HepG2 (cell line): Measurements from ENCODE around the gene C9orf78. TPM values are rescaled to one million over a fixed set of nuclear protein-coding genes. Genes with fewer than 3 reads are reported as not detected.

Source experiments
- ATAC-seq: fragments of 200-7000 bp; cut with Tn5 transposase; 3 replicates; pipeline ENCODE4 v1.9.1; 2020; ENCODE audit warnings: mild to moderate bottlenecking, moderate library complexity
- BruUV-seq: library from RNA; stranded (reverse); fragments of 400-500 nt; replicated peaks from 2 replicates; lab custom pipeline; 2021; lab: Mats Ljungman, UMichigan
- CTCF ChIA-PET: fragments of 300-600 bp; formaldehyde crosslinking; extraction: SDS; loops from one replicate; lab custom pipeline; 2021; ENCODE audit warnings: low total read pairs, inconsistent platforms, low intra/inter-chr PET ratio; lab: Yijun Ruan, JAX
- POLR2A ChIA-PET: fragments of 350-600 bp; sonication (Branson Sonifier 250); formaldehyde crosslinking; loops from one replicate; lab custom pipeline; 2020; ENCODE audit warnings: antibody characterized with exemption, inconsistent platforms; lab: Yijun Ruan, JAX
- DNase-seq: peaks from one replicate; pipeline ENCODE4 v3.0.0-alpha.2; 2015; ENCODE audit warnings: low spot score
- FAIRE-seq: peaks from 3 replicates; lab custom pipeline; 2011; peaks lifted over from hg19 to GRCh38; lab: Jason Lieb, UNC
- H2AFZ ChIP-seq: one replicate; pipeline ENCODE4 v1.6.1; 2011; ENCODE audit warnings: low read length, inconsistent platforms
- H3K27ac ChIP-seq: fragments of 300-600 bp; 3 replicates; pipeline ENCODE4 v1.8.0; 2011; ENCODE audit warnings: mixed run types, mild to moderate bottlenecking, mixed read lengths, low read length, inconsistent platforms; ENCODE audit not compliant: insufficient read depth; ENCODE audit errors: extremely low read length
- H3K27me3 ChIP-seq, 2 experiments: fragments of 200-600 bp in 1 of 2; 2 replicates in 1 of 2; 3 replicates in 1 of 2; pipeline versions ENCODE4 v1.6.0 to v1.8.0; 2011; ENCODE audit warnings: low read length in 2 of 2, mild to moderate bottlenecking in 2 of 2, moderate library complexity in 2 of 2, inconsistent platforms in 1 of 2; ENCODE audit not compliant: insufficient read depth in 2 of 2, control insufficient read depth in 1 of 2
- H3K36me3 ChIP-seq, 2 experiments: fragments of 200-600 bp in 1 of 2; replicated peaks in 1 of 2; 2 replicates in 1 of 2; 3 replicates in 1 of 2; pipeline versions ENCODE4 v1.5.1 to v1.8.0; 2011; ENCODE audit warnings: low read length in 2 of 2, inconsistent platforms in 1 of 2; ENCODE audit not compliant: insufficient read depth in 2 of 2, control insufficient read depth in 1 of 2
- H3K4me1 ChIP-seq: 2 replicates; pipeline ENCODE4 v1.5.1; 2012; ENCODE audit warnings: low read length, inconsistent platforms; ENCODE audit not compliant: insufficient read depth
- H3K4me2 ChIP-seq: 2 replicates; pipeline ENCODE4 v1.6.0; 2011; ENCODE audit warnings: low read depth, low read length, inconsistent platforms
- H3K4me3 ChIP-seq, 3 experiments: fragments of 200-600 bp in 1 of 3; sonication (generic), shearing (Covaris generic) in 1 of 3; replicated peaks in 1 of 3; 2 replicates each; pipeline ENCODE4 v1.5.1; 2011 to 2016; ENCODE audit warnings: low read length in 3 of 3, inconsistent platforms in 2 of 3, low read depth in 2 of 3, mild to moderate bottlenecking in 2 of 3, control low read depth in 1 of 3, mixed read lengths in 1 of 3; ENCODE audit not compliant: insufficient read depth in 1 of 3
- H3K79me2 ChIP-seq: one replicate; pipeline ENCODE4 v1.6.1; 2011; ENCODE audit warnings: low read length, inconsistent platforms; ENCODE audit not compliant: insufficient read depth
- H3K9ac ChIP-seq: 2 replicates; pipeline ENCODE4 v1.6.0; 2011; ENCODE audit warnings: mild to moderate bottlenecking, low read depth, low read length, inconsistent platforms; ENCODE audit not compliant: insufficient read depth
- H3K9me3 ChIP-seq: 2 replicates; pipeline ENCODE4 v1.5.1; 2012; ENCODE audit warnings: mild to moderate bottlenecking, low read length
- H4K20me1 ChIP-seq: 2 replicates; pipeline ENCODE4 v1.6.0; 2011; ENCODE audit warnings: inconsistent platforms, mild to moderate bottlenecking, low read length, moderate library complexity; ENCODE audit not compliant: insufficient read depth
- CENPX ChIP-seq: sonication (generic); formaldehyde crosslinking; IDR thresholded peaks from 2 replicates; pipeline ENCODE4 v1.9.0; 2021; ENCODE audit warnings: mild to moderate bottlenecking, missing genetic modification reagents, moderate library complexity
- ERF ChIP-seq: IDR thresholded peaks from 2 replicates; pipeline ENCODE4 v1.6.1; 2018; ENCODE audit warnings: missing biosample characterization, missing genetic modification reagents
- HNRNPLL ChIP-seq: fragments of 200-400 bp; formaldehyde crosslinking; IDR thresholded peaks from 2 replicates; pipeline ENCODE4 v1.6.1; 2017; ENCODE audit warnings: mild to moderate bottlenecking, low read depth, low read length; ENCODE audit not compliant: poor library complexity, severe bottlenecking
- KLF16 ChIP-seq, 2 experiments: sonication (generic) in 1 of 2; formaldehyde crosslinking in 1 of 2; IDR thresholded peaks; 2 replicates each; pipeline versions ENCODE4 v1.6.1 to v1.8.0; 2016 to 2023; ENCODE audit warnings: missing genetic modification reagents in 2 of 2, missing compliant biosample characterization in 1 of 2
- POLR2AphosphoS5 ChIP-seq: IDR thresholded peaks from 2 replicates; pipeline ENCODE4 v1.6.1; 2012; ENCODE audit warnings: low read depth, low read length
- SOX5 ChIP-seq: IDR thresholded peaks from 2 replicates; pipeline ENCODE4 v1.6.1; 2016; ENCODE audit warnings: borderline replicate concordance
- ZNF768 ChIP-seq: sonication (generic); formaldehyde crosslinking; IDR thresholded peaks from 2 replicates; pipeline ENCODE4 v1.4.0; 2020; ENCODE audit warnings: missing genetic modification reagents
- ZZZ3 ChIP-seq: sonication (generic); formaldehyde crosslinking; IDR thresholded peaks from 2 replicates; pipeline ENCODE4 v1.4.0; 2020; ENCODE audit warnings: missing genetic modification reagents, mild to moderate bottlenecking, borderline replicate concordance
- WGBS: methylation state at CpG from one replicate; pipeline ENCODE4 v1.1.6; 2017; ENCODE audit warnings: low lambda C conversion rate; 5-methylcytosine and 5-hydroxymethylcytosine counted together
- in situ Hi-C: cut with HindIII; loops from 2 replicates; pipeline ENCODE4 v1.10.0; 2017; ENCODE audit warnings: low pct_unique_long_range_greater_than_20kb; ENCODE audit not compliant: extremely low pct_ligation_motif_present
- intact Hi-C: fragments of 100-400 bp; cut with micrococcal nuclease; formaldehyde crosslinking; loops from one replicate; pipeline ENCODE4 v1.10.0; 2022; ENCODE audit not compliant: unreplicated experiment
- polyA plus RNA-seq, 8 experiments: library from polyadenylated mRNA; depleted of rRNA in 3 of 8; stranded (reverse) in 7 of 8; unstranded in 1 of 8; fragments of >200 nt; fragmentation: Illumina TruSeq in 4 of 8; extraction: Trizol in 4 of 8; gene quantifications; 2 replicates each; pipeline versions ENCODE4 v1.2.1 to v1.2.3, GENCODE V29; 2011 to 2016; ENCODE audit warnings: low read depth in 4 of 8, missing spikeins in 1 of 8, mixed read lengths in 1 of 8; ENCODE audit not compliant: insufficient read depth in 1 of 8
- total RNA-seq, 5 experiments: library from RNA; depleted of rRNA; stranded (reverse); fragments of >200 nt; fragmentation: Illumina TruSeq; extraction: Trizol; gene quantifications; 2 replicates each; pipeline ENCODE4 v1.2.3, GENCODE V29; 2016; ENCODE audit warnings: low read depth in 1 of 5
- TF ChIP-seq, protein P1 (sequence below): IDR thresholded peaks from 2 replicates; pipeline ENCODE4 v1.6.1; 2012; ENCODE audit warnings: inconsistent platforms
- TF ChIP-seq, protein P2 (sequence below): sonication (generic); formaldehyde crosslinking; conservative IDR thresholded peaks from 2 replicates; pipeline ENCODE4 v1.8.0; 2022; ENCODE audit warnings: mild to moderate bottlenecking, moderate library complexity, missing genetic modification reagents
- TF ChIP-seq, protein P3 (sequence below): sonication (generic); formaldehyde crosslinking; IDR thresholded peaks from 2 replicates; pipeline ENCODE4 v1.5.0; 2020; ENCODE audit warnings: missing genetic modification reagents, mild to moderate bottlenecking, borderline replicate concordance
- TF ChIP-seq, protein P4 (sequence below): fragments of 450-650 bp; IDR thresholded peaks from 2 replicates; pipeline ENCODE4 v1.6.1; 2016

Gene C9orf78
- total and polyA plus RNA-seq, 2 of the 13 experiments (the other 11 are each of a cell fraction or from before 2014, with no cell fraction given) = 18.4 to 35.5 TPM

DNA sequence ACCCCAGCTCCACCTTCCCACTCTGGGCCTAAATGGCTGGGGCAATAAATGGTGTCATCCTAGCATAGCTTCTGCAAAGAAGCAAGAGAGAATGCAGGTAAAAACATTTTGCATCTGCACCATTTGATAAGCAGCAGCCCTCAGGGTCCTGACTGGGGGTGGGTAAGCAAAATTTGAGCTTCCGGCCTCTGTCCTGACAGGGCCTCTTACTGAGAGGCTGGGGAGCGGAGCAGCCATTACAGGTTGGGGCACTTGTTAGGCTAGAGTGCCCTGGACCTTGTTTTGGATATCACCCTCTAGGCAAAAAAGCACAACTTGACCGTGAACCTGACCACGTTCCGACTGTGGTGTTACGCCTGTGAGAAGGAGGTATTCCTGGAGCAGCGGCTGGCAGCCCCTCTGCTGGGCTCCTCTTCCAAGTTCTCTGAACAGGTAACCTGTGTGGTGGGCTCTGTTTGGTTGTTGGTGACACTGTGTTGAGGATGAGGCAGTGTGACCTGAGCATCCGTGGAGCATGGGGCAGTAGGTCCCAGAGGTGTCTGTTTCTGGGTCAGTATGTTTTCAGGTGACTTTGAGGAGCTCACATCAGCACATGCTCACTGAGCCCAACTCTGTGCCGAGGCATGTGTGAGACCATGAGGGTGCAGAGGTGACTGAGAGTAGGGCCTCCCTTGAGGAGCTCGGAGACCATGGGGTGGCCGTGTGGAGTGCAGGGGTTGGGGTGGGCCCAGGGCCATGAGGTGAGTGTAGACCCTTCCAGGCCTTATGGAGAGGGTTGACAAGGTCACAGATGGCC is 23.3 kb upstream of the C9orf78 start (continued):
- TF ChIP-seq HNRNPLL = no peak
- TF ChIP-seq, protein P1, sequence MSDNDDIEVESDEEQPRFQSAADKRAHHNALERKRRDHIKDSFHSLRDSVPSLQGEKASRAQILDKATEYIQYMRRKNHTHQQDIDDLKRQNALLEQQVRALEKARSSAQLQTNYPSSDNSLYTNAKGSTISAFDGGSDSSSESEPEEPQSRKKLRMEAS = no peak
- TF ChIP-seq, protein P2, sequence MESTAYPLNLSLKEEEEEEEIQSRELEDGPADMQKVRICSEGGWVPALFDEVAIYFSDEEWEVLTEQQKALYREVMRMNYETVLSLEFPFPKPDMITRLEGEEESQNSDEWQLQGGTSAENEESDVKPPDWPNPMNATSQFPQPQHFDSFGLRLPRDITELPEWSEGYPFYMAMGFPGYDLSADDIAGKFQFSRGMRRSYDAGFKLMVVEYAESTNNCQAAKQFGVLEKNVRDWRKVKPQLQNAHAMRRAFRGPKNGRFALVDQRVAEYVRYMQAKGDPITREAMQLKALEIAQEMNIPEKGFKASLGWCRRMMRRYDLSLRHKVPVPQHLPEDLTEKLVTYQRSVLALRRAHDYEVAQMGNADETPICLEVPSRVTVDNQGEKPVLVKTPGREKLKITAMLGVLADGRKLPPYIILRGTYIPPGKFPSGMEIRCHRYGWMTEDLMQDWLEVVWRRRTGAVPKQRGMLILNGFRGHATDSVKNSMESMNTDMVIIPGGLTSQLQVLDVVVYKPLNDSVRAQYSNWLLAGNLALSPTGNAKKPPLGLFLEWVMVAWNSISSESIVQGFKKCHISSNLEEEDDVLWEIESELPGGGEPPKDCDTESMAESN (CRISPR knock-in tag) = no peak
- TF ChIP-seq SOX5 (CRISPR knock-in tag) = no peak
- no peak for TF ChIP-seq ERF (CRISPR knock-in tag)
- no peak for TF ChIP-seq CENPX (CRISPR knock-in tag)
- TF ChIP-seq, protein P3, sequence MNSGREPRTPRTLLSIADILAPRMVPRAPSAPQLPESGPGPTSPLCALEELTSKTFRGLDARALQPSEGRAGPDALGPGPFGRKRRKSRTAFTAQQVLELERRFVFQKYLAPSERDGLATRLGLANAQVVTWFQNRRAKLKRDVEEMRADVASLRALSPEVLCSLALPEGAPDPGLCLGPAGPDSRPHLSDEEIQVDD (CRISPR knock-in tag) = no peak
- TF ChIP-seq KLF16 (CRISPR knock-in tag; IDR thresholded peaks at IDR 0.05) = no peak
- no peak for TF ChIP-seq ZNF768
- no peak for TF ChIP-seq POLR2AphosphoS5

DNA sequence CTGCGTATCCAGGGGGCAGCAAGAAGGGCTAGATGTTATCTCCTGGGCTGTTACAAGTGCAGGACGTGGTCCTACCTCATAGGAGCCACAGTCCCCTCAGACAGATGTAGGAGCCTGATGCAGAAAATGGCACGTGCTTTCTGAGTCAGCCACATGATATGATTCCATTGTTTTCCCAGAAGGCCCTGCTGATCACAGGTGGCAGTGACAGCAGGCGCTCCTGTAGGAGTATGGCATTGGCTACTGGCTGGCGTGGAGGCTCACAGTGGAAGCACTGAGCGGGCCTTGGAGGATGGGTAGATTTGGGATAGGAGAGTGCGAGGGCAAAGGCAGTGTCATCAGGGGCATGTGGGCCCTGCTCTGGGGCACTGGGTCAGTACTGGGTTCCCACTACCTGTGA is 22.1 kb upstream of the C9orf78 start:
- Histone ChIP-seq H3K4me2 (no peak overlapping the region), H3K9me3 (no peaks in the 10 kb centered on the region), H3K27ac (no peak overlapping the region), H3K36me3 (peaks cover 8 to 25% of the 10 kb centered on the region in 2 experiments; a peak in 4 of 5 replicates), H3K27me3 (no peaks in the 10 kb centered on the region), H3K9ac (no peak overlapping the region), H4K20me1 (no peaks in the 10 kb centered on the region), H3K79me2 (no peaks in the 10 kb centered on the region), H3K4me1 (no peaks in the 10 kb centered on the region), H3K4me3 (no peak overlapping the region), H2AFZ (no peak overlapping the region)
- FAIRE-seq (no peak), DNase-seq (no peak), ATAC-seq (no peak)
- no TSS peak for BruUV-seq
- in situ Hi-C loops (no loop called here), intact Hi-C loops (no loop called here)
- ChIA-PET CTCF (no interaction called here), POLR2A (no interaction called here)
- TF ChIP-seq, protein P4, sequence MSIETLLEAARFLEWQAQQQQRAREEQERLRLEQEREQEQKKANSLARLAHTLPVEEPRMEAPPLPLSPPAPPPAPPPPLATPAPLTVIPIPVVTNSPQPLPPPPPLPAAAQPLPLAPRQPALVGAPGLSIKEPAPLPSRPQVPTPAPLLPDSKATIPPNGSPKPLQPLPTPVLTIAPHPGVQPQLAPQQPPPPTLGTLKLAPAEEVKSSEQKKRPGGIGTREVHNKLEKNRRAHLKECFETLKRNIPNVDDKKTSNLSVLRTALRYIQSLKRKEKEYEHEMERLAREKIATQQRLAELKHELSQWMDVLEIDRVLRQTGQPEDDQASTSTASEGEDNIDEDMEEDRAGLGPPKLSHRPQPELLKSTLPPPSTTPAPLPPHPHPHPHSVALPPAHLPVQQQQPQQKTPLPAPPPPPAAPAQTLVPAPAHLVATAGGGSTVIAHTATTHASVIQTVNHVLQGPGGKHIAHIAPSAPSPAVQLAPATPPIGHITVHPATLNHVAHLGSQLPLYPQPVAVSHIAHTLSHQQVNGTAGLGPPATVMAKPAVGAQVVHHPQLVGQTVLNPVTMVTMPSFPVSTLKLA = 0 out of 2 replicates have a peak, but pooled peaks have one; percentile 25
- TF ChIP-seq ZZZ3 (CRISPR knock-in tag) = no peak
- WGBS = 92% methylated on average over 7 of the region's 7 CpGs
